GM10248 (cell line): ENCODE results near the gene CTIF.

Experiments used
- CTCF ChIA-PET: fragments of 300-600 bp; sonication (Branson Sonifier 250); formaldehyde crosslinking; extraction: SDS; loops from one replicate; lab custom pipeline; 2021; ENCODE audit warnings: antibody characterized with exemption; lab: Yijun Ruan, JAX
- POLR2A ChIA-PET: fragments of 350-650 bp; sonication (Branson Sonifier 250); formaldehyde crosslinking; extraction: SDS; loops from one replicate; lab custom pipeline; 2020; ENCODE audit warnings: antibody characterized with exemption; lab: Yijun Ruan, JAX
- DNase-seq: peaks from one replicate; pipeline ENCODE4 v3.0.0; 2012; ENCODE audit errors: extremely low spot score
- TF ChIP-seq, protein P1 (sequence below): IDR thresholded peaks from 2 replicates; pipeline ENCODE4 v1.5.1; 2012; ENCODE audit warnings: mild to moderate bottlenecking, low read depth; ENCODE audit errors: extremely low read depth, missing control alignments, control extremely low read depth

Gene CTIF

DNA sequence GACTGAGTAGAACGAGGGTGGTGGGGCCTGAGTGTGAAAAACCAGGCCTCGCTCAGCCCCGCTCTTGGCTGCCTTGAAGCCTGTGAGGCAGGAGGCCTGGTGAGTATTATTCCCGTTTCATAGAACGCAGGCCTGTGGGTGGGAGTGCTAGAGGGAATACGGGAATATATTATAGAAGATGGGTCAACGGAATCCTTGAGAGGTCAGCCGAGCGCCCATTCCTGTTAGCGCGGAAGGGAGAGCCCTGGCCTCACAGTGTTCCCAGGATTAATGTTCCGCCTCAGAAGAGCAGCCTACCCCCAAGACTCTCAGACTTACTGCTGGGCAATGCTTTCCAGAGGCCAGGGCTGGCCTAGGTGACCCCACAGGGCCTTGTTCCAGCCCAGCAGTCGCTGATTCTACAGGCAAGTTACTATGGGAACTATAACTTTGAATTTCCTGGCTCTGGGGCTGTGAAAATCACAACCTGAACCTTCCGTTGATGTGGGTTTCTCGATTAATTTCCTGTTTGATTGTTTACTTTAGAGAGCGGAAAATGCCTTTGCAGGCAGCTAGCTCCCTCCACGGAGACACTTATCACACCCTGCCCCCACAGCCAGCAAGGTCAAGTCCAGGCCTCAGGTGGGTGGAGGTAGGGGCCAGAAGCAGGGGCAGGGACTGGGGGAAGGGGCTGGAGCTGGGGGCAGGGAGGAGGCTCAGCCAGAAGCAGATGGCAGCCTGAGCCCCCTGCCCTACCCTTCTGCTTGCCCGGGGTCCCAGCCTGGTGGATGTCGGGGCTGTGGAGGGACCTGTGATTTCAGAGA lies 303.6 kb downstream of the CTIF start:
- peak; percentile 57 for DNase-seq
- CTCF ChIA-PET, result interaction anchor here (0.9 kb wide), 1 partner anchor 10 kb away, joined by 3 read pairs; no protein-coding TSS in a partner anchor
- POLR2A ChIA-PET, result no interaction called here
- TF ChIP-seq, protein P1, sequence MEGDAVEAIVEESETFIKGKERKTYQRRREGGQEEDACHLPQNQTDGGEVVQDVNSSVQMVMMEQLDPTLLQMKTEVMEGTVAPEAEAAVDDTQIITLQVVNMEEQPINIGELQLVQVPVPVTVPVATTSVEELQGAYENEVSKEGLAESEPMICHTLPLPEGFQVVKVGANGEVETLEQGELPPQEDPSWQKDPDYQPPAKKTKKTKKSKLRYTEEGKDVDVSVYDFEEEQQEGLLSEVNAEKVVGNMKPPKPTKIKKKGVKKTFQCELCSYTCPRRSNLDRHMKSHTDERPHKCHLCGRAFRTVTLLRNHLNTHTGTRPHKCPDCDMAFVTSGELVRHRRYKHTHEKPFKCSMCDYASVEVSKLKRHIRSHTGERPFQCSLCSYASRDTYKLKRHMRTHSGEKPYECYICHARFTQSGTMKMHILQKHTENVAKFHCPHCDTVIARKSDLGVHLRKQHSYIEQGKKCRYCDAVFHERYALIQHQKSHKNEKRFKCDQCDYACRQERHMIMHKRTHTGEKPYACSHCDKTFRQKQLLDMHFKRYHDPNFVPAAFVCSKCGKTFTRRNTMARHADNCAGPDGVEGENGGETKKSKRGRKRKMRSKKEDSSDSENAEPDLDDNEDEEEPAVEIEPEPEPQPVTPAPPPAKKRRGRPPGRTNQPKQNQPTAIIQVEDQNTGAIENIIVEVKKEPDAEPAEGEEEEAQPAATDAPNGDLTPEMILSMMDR, result no peak

GRCh38 chr18:48843162-48843561 lies 304.3 kb downstream of the CTIF start:
- TF ChIP-seq, protein P1, result no peak
- ChIA-PET POLR2A (no interaction called here), CTCF (interaction anchor here (1.3 kb wide), 1 partner anchor 9 kb away, joined by 3 read pairs; no protein-coding TSS in a partner anchor)
- DNase-seq, result no peak

DNA sequence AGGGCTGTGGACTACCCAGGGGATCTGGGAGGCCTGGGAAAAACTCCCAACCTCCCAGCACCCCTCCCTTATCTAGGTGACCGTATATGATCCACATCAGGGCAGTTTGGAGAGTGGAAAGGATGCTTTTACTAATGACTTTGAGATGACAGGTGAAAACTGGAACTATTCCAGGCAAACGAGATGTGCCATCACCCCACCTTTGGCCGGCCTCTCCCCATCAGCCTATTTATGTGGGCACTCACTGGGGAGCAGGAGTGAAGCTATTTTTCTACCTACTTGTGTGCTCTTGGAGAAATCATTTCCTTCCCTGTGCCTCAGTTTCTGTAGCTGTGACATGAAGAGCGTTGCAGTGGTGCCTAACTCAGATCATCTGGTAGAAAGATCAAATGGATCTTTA lies 304.8 kb downstream of the CTIF start:
- CTCF ChIA-PET, result interaction anchor here (1.2 to 1.3 kb wide), 2 partner anchors 9 to 77 kb away, joined by 3 read pairs; no protein-coding TSS in a partner anchor
- TF ChIP-seq, protein P1, result no peak
- POLR2A ChIA-PET, result no interaction called here
- no peak for DNase-seq

DNA sequence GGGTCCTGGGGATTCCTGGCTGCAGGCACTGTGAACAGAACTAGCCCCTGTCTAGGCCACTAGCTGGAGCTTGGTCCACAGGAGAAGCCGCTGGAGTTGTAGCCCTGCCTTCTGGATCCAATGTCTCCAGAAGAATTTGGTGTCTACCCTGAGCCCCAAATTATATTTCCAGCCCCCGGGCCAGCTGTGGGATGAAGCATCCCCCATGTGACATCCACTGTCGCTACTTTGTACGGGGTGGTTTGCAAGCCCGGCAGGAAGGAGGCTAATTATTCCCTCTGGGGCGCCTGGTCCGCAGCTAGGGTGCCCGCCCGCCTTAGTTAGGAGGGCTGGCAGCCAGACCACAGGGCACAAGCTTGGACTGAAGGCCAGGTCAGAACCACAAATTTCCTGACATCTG lies 305.4 kb downstream of the CTIF start:
- TF ChIP-seq, protein P1, result no peak
- no peak for DNase-seq
- POLR2A ChIA-PET, result no interaction called here
- CTCF ChIA-PET, result interaction anchor here (1.2 to 1.3 kb wide), 2 partner anchors 10 to 76 kb away, joined by 3 read pairs; no protein-coding TSS in a partner anchor

DNA sequence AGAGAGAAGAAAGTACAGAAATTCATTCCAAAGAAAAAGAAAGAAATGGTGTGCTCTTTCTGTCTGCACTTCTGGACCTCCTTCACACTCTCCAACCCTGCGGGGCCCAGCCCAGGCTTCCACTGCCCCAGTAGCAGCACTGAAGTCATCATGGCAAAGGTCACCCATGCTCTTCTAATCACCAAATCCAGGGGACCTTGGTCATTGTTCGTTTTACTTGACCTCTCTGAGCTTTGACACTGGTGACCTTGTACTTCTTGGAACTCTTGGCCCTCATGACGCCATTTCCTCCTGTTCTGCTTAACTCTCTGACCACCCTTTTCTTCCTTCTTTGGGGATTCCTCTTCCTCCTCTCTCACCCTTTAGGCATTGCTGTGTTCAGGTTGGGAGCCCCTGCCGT lies 306.3 kb downstream of the CTIF start:
- no peak for DNase-seq
- POLR2A ChIA-PET, result no interaction called here
- TF ChIP-seq, protein P1, result no peak
- CTCF ChIA-PET, result no interaction called here

GRCh38 chr18:48846423-48846932 lies 307.6 kb downstream of the CTIF start:
- TF ChIP-seq, protein P1, result no peak
- POLR2A ChIA-PET, result no interaction called here
- DNase-seq, result no peak
- CTCF ChIA-PET, result interaction anchor here (2.3 kb wide), 1 partner anchor 45 kb away, joined by 5 read pairs; no protein-coding TSS in a partner anchor
